Gastrocnemius medialis (tissue), 4 donors: ENCODE results near the gene CHDH.

Experiments used
- POLR2A ChIP-seq, 2 donors: fragments of 450-650 bp; IDR thresholded peaks; one replicate each; pipeline ENCODE4 v1.6.1; 2017; ENCODE audit warnings: antibody characterized with exemption in 2 of 2, mild to moderate bottlenecking in 2 of 2, moderate library complexity in 2 of 2
- TF ChIP-seq, protein P1 (sequence below), 5 experiments: fragments of 450-650 bp in 3 of 5; fragments of 200-600 bp in 2 of 5; sonication (generic) in 2 of 5; IDR thresholded peaks in 4 of 5; conservative IDR thresholded peaks in 1 of 5; 1 replicate in 4 of 5; 2 replicates in 1 of 5; pipeline ENCODE4 v1.5.1; 2016 to 2019; ENCODE audit warnings: antibody characterized with exemption in 5 of 5, mild to moderate bottlenecking in 3 of 5, moderate library complexity in 3 of 5

DNA sequence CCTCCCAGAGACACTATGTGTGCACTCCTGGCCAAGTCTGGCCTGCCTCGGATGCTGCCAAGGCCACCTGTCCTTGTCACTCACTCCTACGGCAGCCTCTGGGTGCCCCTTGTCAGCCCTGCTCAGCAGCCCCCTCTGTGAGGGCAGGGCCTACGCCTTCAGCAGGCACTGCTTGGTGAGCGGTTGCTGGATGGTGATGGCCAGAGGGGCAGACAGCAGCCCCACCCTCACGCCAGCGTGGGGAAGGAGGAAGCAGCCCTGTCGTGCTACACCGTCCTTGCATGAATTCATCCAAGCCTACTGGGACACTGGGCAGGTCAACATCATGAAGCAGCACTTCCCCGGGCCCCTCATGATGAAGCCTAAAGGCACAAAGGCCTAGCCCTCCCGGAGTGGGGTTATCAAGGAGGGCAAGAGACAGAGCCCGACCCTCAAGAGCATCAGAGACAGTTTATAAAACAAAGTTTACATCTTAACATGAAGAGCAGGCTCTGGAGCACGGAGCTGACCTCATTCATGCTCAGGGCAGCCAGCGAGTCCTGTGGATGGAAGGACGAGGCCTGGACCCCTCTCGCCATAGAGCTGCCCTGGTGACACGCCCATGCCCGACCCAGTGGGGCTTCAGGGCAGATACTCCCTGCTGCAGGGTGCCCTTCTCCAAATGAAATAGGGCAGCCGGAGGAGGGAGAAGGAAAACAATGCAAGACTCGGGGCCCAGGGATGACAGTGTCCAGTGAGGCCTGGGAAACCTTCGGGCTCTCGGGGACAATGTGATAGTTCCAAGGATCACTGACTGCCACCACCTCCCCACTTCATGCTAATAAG is 25.3 kb downstream of the CHDH start:
- TF ChIP-seq, protein P1, sequence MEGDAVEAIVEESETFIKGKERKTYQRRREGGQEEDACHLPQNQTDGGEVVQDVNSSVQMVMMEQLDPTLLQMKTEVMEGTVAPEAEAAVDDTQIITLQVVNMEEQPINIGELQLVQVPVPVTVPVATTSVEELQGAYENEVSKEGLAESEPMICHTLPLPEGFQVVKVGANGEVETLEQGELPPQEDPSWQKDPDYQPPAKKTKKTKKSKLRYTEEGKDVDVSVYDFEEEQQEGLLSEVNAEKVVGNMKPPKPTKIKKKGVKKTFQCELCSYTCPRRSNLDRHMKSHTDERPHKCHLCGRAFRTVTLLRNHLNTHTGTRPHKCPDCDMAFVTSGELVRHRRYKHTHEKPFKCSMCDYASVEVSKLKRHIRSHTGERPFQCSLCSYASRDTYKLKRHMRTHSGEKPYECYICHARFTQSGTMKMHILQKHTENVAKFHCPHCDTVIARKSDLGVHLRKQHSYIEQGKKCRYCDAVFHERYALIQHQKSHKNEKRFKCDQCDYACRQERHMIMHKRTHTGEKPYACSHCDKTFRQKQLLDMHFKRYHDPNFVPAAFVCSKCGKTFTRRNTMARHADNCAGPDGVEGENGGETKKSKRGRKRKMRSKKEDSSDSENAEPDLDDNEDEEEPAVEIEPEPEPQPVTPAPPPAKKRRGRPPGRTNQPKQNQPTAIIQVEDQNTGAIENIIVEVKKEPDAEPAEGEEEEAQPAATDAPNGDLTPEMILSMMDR (IDR thresholded peaks at IDR 0.05 in 4 of 5, conservative IDR thresholded peaks at IDR 0.05 in 1 of 5), result no peak
- no peak for TF ChIP-seq POLR2A (IDR thresholded peaks at IDR 0.05)
